ENCODE results near the gene NMNAT3. TPM values are rescaled to one million over a fixed set of nuclear protein-coding genes. Genes with fewer than 3 reads are reported as not detected.

NMNAT3 gene
- total RNA-seq, 1 experiment from 2014 or later: 1.3 TPM

DNA sequence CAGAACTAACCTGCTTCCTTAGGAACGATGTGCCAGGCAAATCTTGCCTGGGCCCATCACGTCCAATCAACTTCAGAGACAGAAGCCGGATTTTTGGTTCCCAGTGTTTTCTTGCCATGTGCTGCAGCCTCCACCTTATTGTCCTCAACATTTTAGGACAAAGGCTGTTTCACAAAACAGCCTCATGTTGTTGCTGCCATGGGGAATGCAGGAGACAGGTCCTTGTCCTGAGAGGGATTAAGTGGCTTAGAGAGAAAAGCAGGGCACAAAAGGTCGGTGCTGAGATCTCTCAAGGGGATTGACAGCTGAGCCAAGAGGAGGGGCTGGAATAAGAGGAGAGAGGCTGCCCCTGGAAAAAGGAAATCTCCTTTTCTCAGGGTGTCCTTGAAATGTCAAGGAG is 11.3 kb upstream of the NMNAT3 start:
- Histone ChIP-seq H3K79me1 (ENCODE audit: insufficient read depth, low read depth, low read length, poor library complexity, severe bottlenecking) (no peaks in the 10 kb centered on the region), H3K9ac (ENCODE audit: extremely low read depth, insufficient read length, low read length) (no peak overlapping the region), H3K4ac (ENCODE audit: low read depth, low read length) (no peak overlapping the region), H4K5ac (ENCODE audit: insufficient read length, low read depth, low read length) (no peak overlapping the region), H3K18ac (ENCODE audit: insufficient read length, low read depth, low read length) (no peak overlapping the region), H3K23ac (ENCODE audit: insufficient read length, low read depth, low read length) (no peak overlapping the region), H3K14ac (ENCODE audit: insufficient read depth, low read length) (no peak overlapping the region), H2AFZ (ENCODE audit: low read length) (no peak overlapping the region), H2AK5ac (ENCODE audit: insufficient read length, low read length) (no peak overlapping the region), H2BK120ac (ENCODE audit: low read depth, low read length, poor library complexity, severe bottlenecking) (no peak overlapping the region), H2BK5ac (ENCODE audit: insufficient read length, low read length) (no peak overlapping the region), H2BK20ac (ENCODE audit: low read depth, low read length, poor library complexity, severe bottlenecking) (no peak overlapping the region), H3K23me2 (ENCODE audit: insufficient read length, low read depth, low read length, poor library complexity, severe bottlenecking) (no peaks in the 10 kb centered on the region), H3K27ac (ENCODE audit: insufficient read length, low read depth, low read length) (no peak overlapping the region), H3T11ph (ENCODE audit: low read length) (no peak overlapping the region), H4K20me1 (ENCODE audit: control insufficient read depth, insufficient read depth, insufficient read length) (no peaks in the 10 kb centered on the region), H4K91ac (ENCODE audit: insufficient read length, low read depth, low read length) (no peak overlapping the region), H3K4me2 (ENCODE audit: insufficient read depth, insufficient read length, low read length) (no peak overlapping the region), H3K56ac (ENCODE audit: insufficient read length, low read depth, low read length) (no peak overlapping the region), H4K8ac (replicated peaks; ENCODE audit: insufficient read length, low read depth, low read length) (no peak overlapping the region), H3K4me1 (ENCODE audit: insufficient read depth, low read length) (no peaks in the 10 kb centered on the region), H3K9me3 (ENCODE audit: control insufficient read depth, low read depth, low read length) (no peaks in the 10 kb centered on the region), H3K79me2 (ENCODE audit: insufficient read depth, low read length) (no peaks in the 10 kb centered on the region), H2BK15ac (ENCODE audit: low read depth, low read length) (no peak overlapping the region), H3K27me3 (ENCODE audit: insufficient read depth, low read length) (no peaks in the 10 kb centered on the region), H2BK12ac (ENCODE audit: insufficient read length, low read depth, low read length) (no peak overlapping the region)
- no peak overlapping the region for H3K27ac Mint-ChIP-seq
- H3K36me3 Mint-ChIP-seq (ENCODE audit: insufficient read depth in 1 of 3, low read depth in 3 of 3): no peaks in the 10 kb centered on the region
- no CpG with 5 or more reads among the region's 4 CpGs for WGBS (ENCODE audit: extremely low coverage, insufficient read length, low lambda C conversion rate)
- TF ChIP-seq, protein P1, sequence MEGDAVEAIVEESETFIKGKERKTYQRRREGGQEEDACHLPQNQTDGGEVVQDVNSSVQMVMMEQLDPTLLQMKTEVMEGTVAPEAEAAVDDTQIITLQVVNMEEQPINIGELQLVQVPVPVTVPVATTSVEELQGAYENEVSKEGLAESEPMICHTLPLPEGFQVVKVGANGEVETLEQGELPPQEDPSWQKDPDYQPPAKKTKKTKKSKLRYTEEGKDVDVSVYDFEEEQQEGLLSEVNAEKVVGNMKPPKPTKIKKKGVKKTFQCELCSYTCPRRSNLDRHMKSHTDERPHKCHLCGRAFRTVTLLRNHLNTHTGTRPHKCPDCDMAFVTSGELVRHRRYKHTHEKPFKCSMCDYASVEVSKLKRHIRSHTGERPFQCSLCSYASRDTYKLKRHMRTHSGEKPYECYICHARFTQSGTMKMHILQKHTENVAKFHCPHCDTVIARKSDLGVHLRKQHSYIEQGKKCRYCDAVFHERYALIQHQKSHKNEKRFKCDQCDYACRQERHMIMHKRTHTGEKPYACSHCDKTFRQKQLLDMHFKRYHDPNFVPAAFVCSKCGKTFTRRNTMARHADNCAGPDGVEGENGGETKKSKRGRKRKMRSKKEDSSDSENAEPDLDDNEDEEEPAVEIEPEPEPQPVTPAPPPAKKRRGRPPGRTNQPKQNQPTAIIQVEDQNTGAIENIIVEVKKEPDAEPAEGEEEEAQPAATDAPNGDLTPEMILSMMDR (conservative IDR thresholded peaks at IDR 0.05): no peak
- H3K27me3 Mint-ChIP-seq (ENCODE audit: low read depth): peaks cover 7% of the 10 kb centered on the region; the same call in 1 of the 2 replicates
- no peak overlapping the region for H3K4me3 Mint-ChIP-seq
- H3K9me3 Mint-ChIP-seq: peaks cover 0 to 4% of the 10 kb centered on the region in 2 experiments; a peak in 2 of 5 replicates
- H3K4me1 Mint-ChIP-seq: peaks cover 4 to 14% of the 10 kb centered on the region in 2 experiments
- DNase-seq: no peak
